ENCODE measurements around the gene HSF5. TPM values are rescaled to one million over a fixed set of nuclear protein-coding genes. Genes with fewer than 3 reads are reported as not detected.

The HSF5 gene
- total and polyA plus RNA-seq, 2 of the 4 experiments (the other 2 are of a cell fraction) = not detected

DNA sequence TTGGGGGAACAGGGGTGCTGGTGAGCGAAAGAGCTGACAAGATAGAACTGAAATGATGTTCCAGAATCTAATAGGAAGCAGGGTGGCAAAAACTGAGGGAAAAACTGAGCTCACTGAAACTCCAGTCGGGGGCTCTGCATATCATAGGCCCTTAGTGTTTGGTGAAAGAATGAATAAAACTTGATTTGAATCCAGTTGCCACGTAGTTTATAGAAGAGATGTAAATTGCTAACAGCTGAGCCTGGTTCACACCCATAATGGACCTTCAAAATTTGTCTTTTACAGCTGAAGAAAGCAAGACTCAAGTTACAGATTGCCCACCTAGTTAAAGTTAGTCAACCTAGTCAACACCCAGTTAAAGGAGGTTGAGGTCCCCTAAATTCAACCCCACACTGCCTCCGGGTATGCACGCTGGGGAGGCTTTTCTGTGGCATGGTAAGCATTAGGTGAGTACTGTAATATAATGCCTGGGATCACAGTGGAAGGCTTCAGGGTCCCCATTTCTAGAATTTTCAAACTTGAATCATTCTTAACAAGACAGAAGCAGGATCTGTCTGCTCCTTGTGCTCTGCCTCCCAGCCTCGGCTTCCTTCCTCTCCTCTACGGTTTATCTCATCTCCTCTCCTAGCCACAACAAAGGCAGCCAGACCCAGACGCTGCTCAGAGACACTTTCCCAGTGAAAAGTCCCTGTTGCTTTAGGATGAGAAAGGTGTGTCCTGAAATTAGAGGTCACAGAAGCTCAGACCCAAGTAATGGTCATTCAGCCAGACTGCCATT lies 109.3 kb downstream of the HSF5 start:
- no peak overlapping the region for H3K18ac ChIP-seq (ENCODE audit: low read depth, low read length)
- no peak overlapping the region for H3K9ac ChIP-seq (ENCODE audit: low read depth, low read length)
- in situ Hi-C loops (cut with MboI; ENCODE audit: low sequenced_read_pairs) (no loop called here), dilution Hi-C loops (cut with HindIII; ENCODE audit: low sequenced_read_pairs, unreplicated experiment) (no loop called here), intact Hi-C loops (cut with micrococcal nuclease) (no loop called here)
- H3K4me1 ChIP-seq (ENCODE audit: control insufficient read depth, insufficient read depth, low read length) = no peaks in the 10 kb centered on the region
- no TSS peak for BruUV-seq (replicated peaks)
- no peak overlapping the region for H4K5ac ChIP-seq (ENCODE audit: low read depth, low read length)
- H4K8ac ChIP-seq (ENCODE audit: low read depth in 2 of 2, low read length in 2 of 2) = no peak overlapping the region
- no peak overlapping the region for H2AFZ ChIP-seq (replicated peaks; ENCODE audit: low read length, poor library complexity)
- H3K79me1 ChIP-seq (ENCODE audit: low read depth in 1 of 2, low read length in 2 of 2) = no peaks in the 10 kb centered on the region
- no peaks in the 10 kb centered on the region for H3K9me3 ChIP-seq (ENCODE audit: control insufficient read depth, insufficient read depth, low read length)
- H2BK15ac ChIP-seq (ENCODE audit: low read depth, low read length) = no peak overlapping the region
- no peak overlapping the region for H2BK20ac ChIP-seq (ENCODE audit: low read depth, low read length)
- TF ChIP-seq RAD21 (IDR thresholded peaks at IDR 0.05; ENCODE audit: low read length) (no peak), CEBPB (IDR thresholded peaks at IDR 0.05; ENCODE audit: low read depth, low read length) (no peak), RCOR1 (IDR thresholded peaks at IDR 0.05; ENCODE audit: insufficient replicate concordance, low read length) (no peak)
- H3K27me3 ChIP-seq (ENCODE audit: control insufficient read depth, insufficient read depth, low read length) = peaks cover 23% of the 10 kb centered on the region
- no peaks in the 10 kb centered on the region for H3K36me3 ChIP-seq (ENCODE audit: control insufficient read depth, insufficient read depth, low read length)
- no peaks in the 10 kb centered on the region for H3K9me1 ChIP-seq (ENCODE audit: insufficient read depth, low read length)
- no peak overlapping the region for H3K27ac ChIP-seq (ENCODE audit: insufficient read depth, low read length)
- ChIA-PET POLR2A (ENCODE audit: unreplicated experiment) (no interaction called here), CTCF (no interaction called here)
- H3K4me3 ChIP-seq (ENCODE audit: insufficient read depth, low read depth, low read length) = no peak overlapping the region
- no peak overlapping the region for H2AK9ac ChIP-seq (replicated peaks; ENCODE audit: low read depth, low read length, poor library complexity)
- DNase-seq = no peak
- no peaks in the 10 kb centered on the region for H4K20me1 ChIP-seq (ENCODE audit: insufficient read depth, low read length)
- no peak overlapping the region for H2AK5ac ChIP-seq (ENCODE audit: low read depth, low read length)
- no peak overlapping the region for H3K23ac ChIP-seq (ENCODE audit: low read depth, low read length)
- ATAC-seq (ENCODE audit: low read depth) = no peak
- H3K14ac ChIP-seq (replicated peaks; ENCODE audit: low read depth, low read length) = no peak overlapping the region
- no peak overlapping the region for H2BK120ac ChIP-seq (ENCODE audit: low read depth, low read length)
- H3K4me2 ChIP-seq (ENCODE audit: low read depth, low read length) = no peak overlapping the region
- no peak overlapping the region for H2BK5ac ChIP-seq (ENCODE audit: low read depth, low read length, poor library complexity, severe bottlenecking)
- H3K4ac ChIP-seq (ENCODE audit: low read depth, low read length) = no peak overlapping the region
- no CpG with 5 or more reads among the region's 8 CpGs for WGBS, 2 experiments (ENCODE audit: extremely low coverage in 2 of 2, insufficient read length in 1 of 2)
- no peak overlapping the region for H3K56ac ChIP-seq (ENCODE audit: extremely low read depth, insufficient read depth, low read length)
- no peak overlapping the region for H4K91ac ChIP-seq (ENCODE audit: insufficient read depth, low read depth, low read length)

Measured in IMR-90 (cell line).